PC-3 (cell line): ENCODE data around the gene CYRIA. TPM values are rescaled to one million over a fixed set of nuclear protein-coding genes. Genes with fewer than 3 reads are reported as not detected.

ENCODE experiments used
- ATAC-seq: fragments of 200-7000 bp; cut with Tn5 transposase; 2 replicates; pipeline ENCODE4 v1.9.1; 2020; ENCODE audit warnings: mild to moderate bottlenecking, moderate library complexity
- BruUV-seq: library from RNA; stranded (reverse); fragments of 400-500 nt; replicated peaks from 2 replicates; lab custom pipeline; 2021; lab: Mats Ljungman, UMichigan
- CTCF ChIA-PET: fragments of 300-600 bp; sonication (Branson Sonifier 250); formaldehyde crosslinking; loops from one replicate; lab custom pipeline; 2022; ENCODE audit warnings: antibody characterized with exemption; lab: Charles Lee
- POLR2A ChIA-PET: fragments of 300-600 bp; sonication (Branson Sonifier 250); formaldehyde crosslinking; loops from one replicate; lab custom pipeline; 2022; ENCODE audit warnings: antibody characterized with exemption; ENCODE audit not compliant: unreplicated experiment; lab: Charles Lee
- DNase-seq: peaks from one replicate; pipeline ENCODE4 v3.0.0-alpha.2; 2015
- H2AFZ ChIP-seq: fragments of 300-600 bp; sonication (generic); 2 replicates; pipeline ENCODE4 v1.6.0; 2016; ENCODE audit warnings: antibody characterized with exemption, low read length
- H3F3A ChIP-seq: fragments of 300-600 bp; sonication (generic); one replicate; pipeline ENCODE4 v1.6.0; 2017; ENCODE audit warnings: antibody characterized with exemption, low read length, control low read depth, mild to moderate bottlenecking; ENCODE audit not compliant: unreplicated experiment
- H3K27ac ChIP-seq: fragments of 300-600 bp; sonication (generic); 2 replicates; pipeline ENCODE4 v1.5.1; 2016; ENCODE audit warnings: mild to moderate bottlenecking, low read length
- H3K27me3 ChIP-seq: fragments of 300-600 bp; sonication (generic); 2 replicates; pipeline ENCODE4 v1.6.1; 2016; ENCODE audit warnings: low read length, mixed read lengths
- H3K36me3 ChIP-seq: fragments of 300-600 bp; sonication (generic); 2 replicates; pipeline ENCODE4 v1.6.1; 2016; ENCODE audit warnings: low read depth, mixed run types, low read length, mixed read lengths
- H3K4me1 ChIP-seq: fragments of 300-600 bp; sonication (generic); 2 replicates; pipeline ENCODE4 v1.5.1; 2016; ENCODE audit warnings: low read length; ENCODE audit not compliant: insufficient read depth
- H3K4me2 ChIP-seq: fragments of 300-600 bp; sonication (generic); 2 replicates; pipeline ENCODE4 v1.6.0; 2016; ENCODE audit warnings: low read length
- H3K4me3 ChIP-seq: fragments of 300-600 bp; sonication (generic); 2 replicates; pipeline ENCODE4 v1.5.1; 2016; ENCODE audit warnings: mild to moderate bottlenecking, low read length, mixed read lengths
- H3K79me2 ChIP-seq: fragments of 300-600 bp; sonication (generic); 2 replicates; pipeline ENCODE4 v1.6.1; 2017; ENCODE audit warnings: low read length, mixed read lengths
- H3K9ac ChIP-seq: fragments of 300-600 bp; sonication (generic); 2 replicates; pipeline ENCODE4 v1.6.0; 2016; ENCODE audit warnings: mild to moderate bottlenecking, low read length
- H3K9me2 ChIP-seq: fragments of 300-600 bp; sonication (generic); replicated peaks from 2 replicates; pipeline ENCODE4 v1.6.1; 2016; ENCODE audit warnings: mixed run types, low read length, mixed read lengths
- H3K9me3 ChIP-seq: fragments of 300-600 bp; sonication (generic); 2 replicates; pipeline ENCODE4 v1.6.1; 2016; ENCODE audit warnings: low read length, mixed read lengths
- H4K20me1 ChIP-seq: fragments of 300-600 bp; sonication (generic); 2 replicates; pipeline ENCODE4 v1.6.1; 2016; ENCODE audit warnings: low read length, mixed read lengths
- CTCF ChIP-seq: fragments of 300-600 bp; sonication (generic); conservative IDR thresholded peaks from 2 replicates; pipeline ENCODE4 v1.5.1; 2017; ENCODE audit warnings: antibody characterized with exemption, low read depth, mild to moderate bottlenecking, low read length
- EZH2 ChIP-seq: fragments of 300-600 bp; sonication (generic); IDR thresholded peaks from one replicate; pipeline ENCODE4 v1.6.1; 2017; ENCODE audit warnings: antibody characterized with exemption, mild to moderate bottlenecking, low read length; ENCODE audit not compliant: unreplicated experiment
- EZH2phosphoT487 ChIP-seq: fragments of 300-600 bp; sonication (generic); IDR thresholded peaks from 2 replicates; pipeline ENCODE4 v1.6.1; 2018; ENCODE audit warnings: mild to moderate bottlenecking, antibody characterized with exemption, low read length, borderline replicate concordance
- intact Hi-C: fragments of 100-400 bp; cut with micrococcal nuclease; formaldehyde crosslinking; loops from 2 replicates; pipeline ENCODE4 v1.9.0; 2023
- total RNA-seq: library from RNA; depleted of rRNA; stranded (reverse); fragments of >200 nt; gene quantifications from 2 replicates; pipeline ENCODE4 v1.2.3, GENCODE V29; 2014

Gene CYRIA
- total RNA-seq, 1 experiment from 2014 or later = 0.15 TPM

- no peaks in the 10 kb centered on the region for H3K36me3 ChIP-seq
- no peaks in the 10 kb centered on the region for H3F3A ChIP-seq
- H3K79me2 ChIP-seq = no peaks in the 10 kb centered on the region
- no peak overlapping the region for H3K27ac ChIP-seq
- no peaks in the 10 kb centered on the region for H3K9me3 ChIP-seq
- H3K9me2 ChIP-seq = no peaks in the 10 kb centered on the region
- no peak overlapping the region for H2AFZ ChIP-seq
- no peaks in the 10 kb centered on the region for H3K4me1 ChIP-seq
- DNase-seq = no peak
- ATAC-seq = no peak
- BruUV-seq = no TSS peak
- ChIA-PET POLR2A (no interaction called here), CTCF (no interaction called here)
- H4K20me1 ChIP-seq = no peaks in the 10 kb centered on the region
- H3K9ac ChIP-seq = no peak overlapping the region
- intact Hi-C loops = no loop called here
- no peaks in the 10 kb centered on the region for H3K27me3 ChIP-seq
- H3K4me2 ChIP-seq = no peak overlapping the region
- no peak for TF ChIP-seq CTCF
- H3K4me3 ChIP-seq = no peak overlapping the region
These were observed 22.5 kb downstream of the CYRIA start for GRCh38 chr2:16643099-16643498.

DNA sequence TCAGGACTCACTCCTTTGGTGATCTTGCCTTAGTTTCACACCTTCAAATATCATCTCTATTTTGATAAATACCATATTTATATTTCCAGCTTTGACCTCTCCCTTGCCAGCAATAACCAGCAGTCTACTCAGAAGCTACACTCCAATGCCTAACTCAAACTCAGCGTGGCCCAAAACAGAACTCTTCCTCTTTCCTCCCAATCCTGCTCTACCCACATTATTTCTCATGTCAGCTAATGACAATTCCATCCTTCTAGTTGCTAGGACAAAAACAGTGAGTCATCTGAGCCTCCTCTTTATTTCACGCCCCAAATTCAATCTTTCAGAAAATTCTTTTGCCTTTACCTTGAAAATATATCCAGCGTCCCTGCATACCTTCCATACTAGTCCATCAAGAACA, 23.5 kb downstream of the CYRIA start:
- Histone ChIP-seq H3K4me3 (no peak overlapping the region), H3K4me1 (no peaks in the 10 kb centered on the region), H3K27me3 (no peaks in the 10 kb centered on the region), H2AFZ (no peak overlapping the region), H3K9me3 (no peaks in the 10 kb centered on the region), H3K27ac (no peak overlapping the region), H3K9me2 (no peaks in the 10 kb centered on the region), H4K20me1 (no peaks in the 10 kb centered on the region), H3K4me2 (no peak overlapping the region), H3K36me3 (no peaks in the 10 kb centered on the region), H3F3A (no peaks in the 10 kb centered on the region), H3K79me2 (no peaks in the 10 kb centered on the region), H3K9ac (no peak overlapping the region)
- TF ChIP-seq EZH2phosphoT487 = no peak
- no peak for TF ChIP-seq CTCF
- TF ChIP-seq EZH2 = no peak
- CTCF ChIA-PET = no interaction called here
- intact Hi-C loops = no loop called here
- BruUV-seq = no TSS peak
- no peak for ATAC-seq
- no peak for DNase-seq
- POLR2A ChIA-PET = no interaction called here

- POLR2A ChIA-PET = no interaction called here
- no peaks in the 10 kb centered on the region for H4K20me1 ChIP-seq
- no peak overlapping the region for H3K4me3 ChIP-seq
- H3K36me3 ChIP-seq = no peaks in the 10 kb centered on the region
- DNase-seq = no peak
- ATAC-seq = no peak
- no peaks in the 10 kb centered on the region for H3K9me2 ChIP-seq
- H3K4me2 ChIP-seq = no peak overlapping the region
- H3K27ac ChIP-seq = no peak overlapping the region
- H3K4me1 ChIP-seq = no peaks in the 10 kb centered on the region
- H3K9me3 ChIP-seq = no peaks in the 10 kb centered on the region
- no peak for TF ChIP-seq EZH2phosphoT487
- TF ChIP-seq EZH2 = no peak
- no peak overlapping the region for H2AFZ ChIP-seq
- no peaks in the 10 kb centered on the region for H3F3A ChIP-seq
- no peaks in the 10 kb centered on the region for H3K27me3 ChIP-seq
- no TSS peak for BruUV-seq
- no peak overlapping the region for H3K9ac ChIP-seq
- CTCF ChIA-PET = no interaction called here
- intact Hi-C loops = no loop called here
- H3K79me2 ChIP-seq = no peaks in the 10 kb centered on the region
These were observed 24.1 kb downstream of the CYRIA start for GRCh38 chr2:16641509-16641908.
